Thyroid gland (tissue), 4 donors: ENCODE results near the gene ADAMTSL3.

ENCODE experiments used
- POLR2A ChIP-seq, 2 donors: fragments of 450-650 bp; IDR thresholded peaks; one replicate each; pipeline ENCODE4 v1.6.1; 2017; ENCODE audit warnings: antibody characterized with exemption in 2 of 2, mild to moderate bottlenecking in 2 of 2, moderate library complexity in 1 of 2
- TF ChIP-seq, protein P1 (sequence below), 6 experiments: fragments of 200-600 bp in 3 of 6; fragments of 450-650 bp in 3 of 6; sonication (generic) in 3 of 6; IDR thresholded peaks; one replicate each; pipeline ENCODE4 v1.5.1; 2016 to 2019; ENCODE audit warnings: antibody characterized with exemption in 6 of 6, mild to moderate bottlenecking in 2 of 6, inconsistent platforms in 1 of 6, moderate library complexity in 1 of 6

GRCh38 chr15:83694015-83694414 is 40.1 kb downstream of the ADAMTSL3 start:
- TF ChIP-seq, protein P1, sequence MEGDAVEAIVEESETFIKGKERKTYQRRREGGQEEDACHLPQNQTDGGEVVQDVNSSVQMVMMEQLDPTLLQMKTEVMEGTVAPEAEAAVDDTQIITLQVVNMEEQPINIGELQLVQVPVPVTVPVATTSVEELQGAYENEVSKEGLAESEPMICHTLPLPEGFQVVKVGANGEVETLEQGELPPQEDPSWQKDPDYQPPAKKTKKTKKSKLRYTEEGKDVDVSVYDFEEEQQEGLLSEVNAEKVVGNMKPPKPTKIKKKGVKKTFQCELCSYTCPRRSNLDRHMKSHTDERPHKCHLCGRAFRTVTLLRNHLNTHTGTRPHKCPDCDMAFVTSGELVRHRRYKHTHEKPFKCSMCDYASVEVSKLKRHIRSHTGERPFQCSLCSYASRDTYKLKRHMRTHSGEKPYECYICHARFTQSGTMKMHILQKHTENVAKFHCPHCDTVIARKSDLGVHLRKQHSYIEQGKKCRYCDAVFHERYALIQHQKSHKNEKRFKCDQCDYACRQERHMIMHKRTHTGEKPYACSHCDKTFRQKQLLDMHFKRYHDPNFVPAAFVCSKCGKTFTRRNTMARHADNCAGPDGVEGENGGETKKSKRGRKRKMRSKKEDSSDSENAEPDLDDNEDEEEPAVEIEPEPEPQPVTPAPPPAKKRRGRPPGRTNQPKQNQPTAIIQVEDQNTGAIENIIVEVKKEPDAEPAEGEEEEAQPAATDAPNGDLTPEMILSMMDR (IDR thresholded peaks at IDR 0.05), result no peak
- TF ChIP-seq POLR2A (IDR thresholded peaks at IDR 0.05), result no peak
